B cell (primary cell): Measurements from ENCODE around the gene UBE2Q1. TPM values are rescaled to one million over a fixed set of nuclear protein-coding genes. Genes with fewer than 3 reads are reported as not detected.

Source experiments
- ATAC-seq: fragments of 200-7000 bp; cut with Tn5 transposase; one replicate; pipeline ENCODE4 v1.10.0; 2021; ENCODE audit warnings: low read depth, mild to moderate bottlenecking, moderate number of reproducible peaks, moderate library complexity
- CTCF ChIA-PET: fragments of 350-600 bp; sonication (Branson Sonifier 250); formaldehyde crosslinking; loops from one replicate; lab custom pipeline; 2021; ENCODE audit warnings: antibody characterized with exemption, inconsistent platforms; lab: Charles Lee
- POLR2A ChIA-PET: fragments of 350-600 bp; sonication (Branson Sonifier 250); formaldehyde crosslinking; loops from one replicate; lab custom pipeline; 2021; ENCODE audit warnings: antibody characterized with exemption; lab: Charles Lee
- DNase-seq: peaks from one replicate; pipeline ENCODE4 v3.0.0; 2013
- H2AFZ ChIP-seq: 2 replicates; pipeline ENCODE4 v1.6.1; 2012; ENCODE audit warnings: mild to moderate bottlenecking, low read depth, low read length; ENCODE audit not compliant: insufficient read depth, poor library complexity, severe bottlenecking
- H3K27ac ChIP-seq, 2 donors: 1 replicate in 1 of 2; 2 replicates in 1 of 2; pipeline ENCODE4 v1.5.1; 2012 to 2013; ENCODE audit warnings: low read length in 2 of 2, mild to moderate bottlenecking in 2 of 2, moderate library complexity in 1 of 2
- H3K27me3 ChIP-seq, 4 experiments: fragments of 200-600 bp in 1 of 4; sonication (generic) in 1 of 4; replicated peaks in 1 of 4; 1 replicate in 2 of 4; 2 replicates in 2 of 4; pipeline versions ENCODE4 v1.6.1 to v1.7.0; 2013 to 2016; ENCODE audit warnings: low read length in 3 of 4, mild to moderate bottlenecking in 2 of 4, mixed read lengths in 1 of 4, moderate library complexity in 1 of 4; ENCODE audit not compliant: insufficient read depth in 4 of 4, control insufficient read depth in 3 of 4; ENCODE audit errors: control extremely low read depth in 1 of 4
- H3K36me3 ChIP-seq, 2 experiments: replicated peaks in 1 of 2; 1 replicate in 1 of 2; 2 replicates in 1 of 2; pipeline versions ENCODE4 v1.6.1 to v1.7.1; 2013; ENCODE audit warnings: low read length in 1 of 2; ENCODE audit not compliant: insufficient read depth in 2 of 2, control insufficient read depth in 1 of 2; ENCODE audit errors: control extremely low read depth in 1 of 2, extremely low read depth in 1 of 2
- H3K4me1 ChIP-seq, 2 donors: fragments of 200-600 bp in 1 of 2; sonication (generic) in 1 of 2; 1 replicate in 1 of 2; 2 replicates in 1 of 2; pipeline versions ENCODE4 v1.5.1 to v1.6.1; 2013 to 2017; ENCODE audit warnings: low read length in 2 of 2; ENCODE audit not compliant: control insufficient read depth in 2 of 2, insufficient read depth in 2 of 2
- H3K4me2 ChIP-seq: replicated peaks from 2 replicates; pipeline ENCODE3; 2012; ENCODE audit warnings: mild to moderate bottlenecking, low read depth, low read length; ENCODE audit not compliant: poor library complexity, severe bottlenecking
- H3K4me3 ChIP-seq, 5 experiments: fragments of 200-600 bp in 1 of 5; sonication (generic) in 1 of 5; 1 replicate in 3 of 5; 2 replicates in 2 of 5; pipeline versions ENCODE4 v1.5.1 to v1.7.0; 2011 to 2016; ENCODE audit warnings: low read length in 4 of 5, mild to moderate bottlenecking in 4 of 5, low read depth in 2 of 5, control low read depth in 1 of 5, moderate library complexity in 1 of 5; ENCODE audit not compliant: insufficient read depth in 1 of 5; ENCODE audit errors: control extremely low read depth in 1 of 5, extremely low read depth in 1 of 5
- H3K79me2 ChIP-seq: fragments of 200-600 bp; sonication (generic); one replicate; pipeline ENCODE4 v1.6.0; 2016; ENCODE audit warnings: low read length; ENCODE audit not compliant: control insufficient read depth, insufficient read depth
- H3K9ac ChIP-seq: fragments of 200-600 bp; sonication (generic); 2 replicates; pipeline ENCODE4 v1.6.1; 2017; ENCODE audit warnings: mild to moderate bottlenecking, low read length, moderate library complexity
- H3K9me3 ChIP-seq, 3 donors: one replicate each; pipeline versions ENCODE4 v1.6.1 to v1.7.1; 2013; ENCODE audit warnings: low read length in 2 of 3; ENCODE audit not compliant: control insufficient read depth in 2 of 3, insufficient read depth in 1 of 3; ENCODE audit errors: control extremely low read depth in 1 of 3
- H4K20me1 ChIP-seq: 2 replicates; pipeline ENCODE4 v1.6.0; 2012; ENCODE audit warnings: mild to moderate bottlenecking, low read length; ENCODE audit not compliant: insufficient read depth, control insufficient read depth, poor library complexity, severe bottlenecking
- H3K27ac Mint-ChIP-seq: one replicate; pipeline ENCODE4 v1.8.0; 2021; ENCODE audit warnings: mixed read lengths
- H3K27me3 Mint-ChIP-seq: one replicate; pipeline ENCODE4 v1.8.0; 2021; ENCODE audit warnings: mixed read lengths
- H3K4me1 Mint-ChIP-seq: one replicate; pipeline ENCODE4 v1.8.0; 2021; ENCODE audit warnings: mixed read lengths
- H3K4me3 Mint-ChIP-seq: one replicate; pipeline ENCODE4 v1.8.0; 2021; ENCODE audit warnings: mixed read lengths
- H3K9me3 Mint-ChIP-seq: one replicate; pipeline ENCODE4 v1.8.0; 2022; ENCODE audit warnings: mixed read lengths; ENCODE audit not compliant: insufficient read depth
- CTCF ChIP-seq: fragments of 200-600 bp; IDR thresholded peaks from one replicate; pipeline ENCODE4 v1.8.0; 2022; ENCODE audit warnings: antibody characterized with exemption, mild to moderate bottlenecking
- EZH2 ChIP-seq: IDR thresholded peaks from 2 replicates; pipeline ENCODE4 v1.6.1; 2012; ENCODE audit warnings: borderline replicate concordance, low read depth, mild to moderate bottlenecking, moderate library complexity, low read length; ENCODE audit not compliant: insufficient read depth, poor library complexity, severe bottlenecking
- WGBS: methylation state at CpG from one replicate; pipeline ENCODE4 v1.1.5; 2013; ENCODE audit warnings: missing lambda C conversion rate; ENCODE audit not compliant: insufficient coverage; 5-methylcytosine and 5-hydroxymethylcytosine counted together
- intact Hi-C: fragments of 100-400 bp; cut with micrococcal nuclease; formaldehyde crosslinking; loops from one replicate; pipeline ENCODE4 v1.10.0; 2022
- polyA plus RNA-seq: library from polyadenylated mRNA; depleted of rRNA; stranded (reverse); fragments of >200 nt; gene quantifications from 2 replicates; pipeline ENCODE4 v1.2.3, GENCODE V29; 2012
- total RNA-seq, 2 donors: library from RNA; stranded (reverse); fragments of 120-200 nt in 1 of 2; gene quantifications; 1 replicate in 1 of 2; 2 replicates in 1 of 2; pipeline versions ENCODE4 v1.2.3 to v1.2.4, GENCODE V29; 2013 to 2022

Gene UBE2Q1
- total and polyA plus RNA-seq, 2 donors (not counting 1 experiment from before 2014, with no cell fraction given) = 14.3 to 108 TPM

GRCh38 chr1:154557248-154557938 lies 1.1 kb downstream of the UBE2Q1 start:
- Histone ChIP-seq H3K27ac (peak overlapping the region; percentile 8 to 64), H3K4me2 (peak overlapping the region; percentile 87), H3K9ac (peak overlapping the region; percentile 79), H3K4me1 (peaks cover 18 to 29% of the 10 kb centered on the region in 2 donors), H3K9me3 (no peaks in the 10 kb centered on the region), H2AFZ (peak overlapping the region; percentile 62), H4K20me1 (peaks cover 40% of the 10 kb centered on the region), H3K27me3 (no peaks in the 10 kb centered on the region), H3K4me3 (peak overlapping the region; percentile 63 to 90 (median 81)), H3K79me2 (peaks cover 20% of the 10 kb centered on the region), H3K36me3 (peaks cover 1 to 39% of the 10 kb centered on the region in 2 experiments)
- 28% methylated on average over 5 of the region's 7 CpGs for WGBS
- ATAC-seq (no peak), DNase-seq (no peak)
- POLR2A ChIA-PET = no interaction called here
- peak overlapping the region; percentile 92 for H3K27ac Mint-ChIP-seq
- CTCF ChIA-PET = interaction anchor here (2.1 to 4.1 kb wide), 2 partner anchors 12 to 77 kb away, joined by 9 to 17 read pairs; no protein-coding TSS in a partner anchor
- TF ChIP-seq EZH2 (no peak), CTCF (no peak)
- no peaks in the 10 kb centered on the region for H3K9me3 Mint-ChIP-seq
- no peaks in the 10 kb centered on the region for H3K27me3 Mint-ChIP-seq
- H3K4me1 Mint-ChIP-seq = peaks cover 33% of the 10 kb centered on the region
- intact Hi-C loops = loop anchor here (5.0 kb wide), 2 partner anchors 445 to 580 kb away; partner anchors contain the start of genes JTB and ZBTB7B
- peak overlapping the region; percentile 92 for H3K4me3 Mint-ChIP-seq

- H3K27ac ChIP-seq = peak overlapping the region in 1 of 2 donors; percentile 64
- DNase-seq = no peak
- H4K20me1 ChIP-seq = peaks cover 44% of the 10 kb centered on the region
- peaks cover 0 to 3% (median 0%) of the 10 kb centered on the region in 3 donors for H3K9me3 ChIP-seq
- no peaks in the 10 kb centered on the region for H3K27me3 ChIP-seq
- peaks cover 3 to 48% of the 10 kb centered on the region in 2 experiments for H3K36me3 ChIP-seq
- Mint-ChIP-seq H3K4me1 (peaks cover 33% of the 10 kb centered on the region), H3K27me3 (no peaks in the 10 kb centered on the region), H3K27ac (no peak overlapping the region), H3K4me3 (peak overlapping the region; percentile 37), H3K9me3 (no peaks in the 10 kb centered on the region)
- ATAC-seq = no peak
- no peak overlapping the region for H3K4me3 ChIP-seq
- peak overlapping the region; percentile 87 for H3K4me2 ChIP-seq
- H3K9ac ChIP-seq = peak overlapping the region; percentile 79
- no peak for TF ChIP-seq CTCF
- TF ChIP-seq EZH2 = no peak
- H3K4me1 ChIP-seq = peaks cover 18 to 29% of the 10 kb centered on the region in 2 donors
- WGBS = 73% methylated on average over 2 of the region's 4 CpGs
- CTCF ChIA-PET = interaction anchor here (0.5 to 4.1 kb wide), 3 partner anchors 11 to 607 kb away, joined by 4 to 17 read pairs (median 9); no protein-coding TSS in a partner anchor
- no peak overlapping the region for H2AFZ ChIP-seq
- peaks cover 20% of the 10 kb centered on the region for H3K79me2 ChIP-seq
- POLR2A ChIA-PET = no interaction called here
- intact Hi-C loops = loop anchor here (5.0 kb wide), 2 partner anchors 446 to 579 kb away; partner anchors contain the start of genes JTB and ZBTB7B
Observed at GRCh38 chr1:154556422-154556821, 2.0 kb downstream of the UBE2Q1 start.
